WI38 (cell line): ENCODE data around the gene ATXN10.

Experiments used
- H3K4me3 ChIP-seq: 2 replicates; pipeline ENCODE4 v1.5.1; 2011; ENCODE audit warnings: low read depth, mild to moderate bottlenecking, control low read depth, low read length
- TF ChIP-seq, protein P1 (sequence below): IDR thresholded peaks from 2 replicates; pipeline ENCODE4 v1.5.1; 2012; ENCODE audit warnings: low read depth, mild to moderate bottlenecking, control low read depth, low read length

The ATXN10 gene

GRCh38 chr22:45889093-45889538 is 217.5 kb downstream of the ATXN10 start:
- TF ChIP-seq, protein P1, sequence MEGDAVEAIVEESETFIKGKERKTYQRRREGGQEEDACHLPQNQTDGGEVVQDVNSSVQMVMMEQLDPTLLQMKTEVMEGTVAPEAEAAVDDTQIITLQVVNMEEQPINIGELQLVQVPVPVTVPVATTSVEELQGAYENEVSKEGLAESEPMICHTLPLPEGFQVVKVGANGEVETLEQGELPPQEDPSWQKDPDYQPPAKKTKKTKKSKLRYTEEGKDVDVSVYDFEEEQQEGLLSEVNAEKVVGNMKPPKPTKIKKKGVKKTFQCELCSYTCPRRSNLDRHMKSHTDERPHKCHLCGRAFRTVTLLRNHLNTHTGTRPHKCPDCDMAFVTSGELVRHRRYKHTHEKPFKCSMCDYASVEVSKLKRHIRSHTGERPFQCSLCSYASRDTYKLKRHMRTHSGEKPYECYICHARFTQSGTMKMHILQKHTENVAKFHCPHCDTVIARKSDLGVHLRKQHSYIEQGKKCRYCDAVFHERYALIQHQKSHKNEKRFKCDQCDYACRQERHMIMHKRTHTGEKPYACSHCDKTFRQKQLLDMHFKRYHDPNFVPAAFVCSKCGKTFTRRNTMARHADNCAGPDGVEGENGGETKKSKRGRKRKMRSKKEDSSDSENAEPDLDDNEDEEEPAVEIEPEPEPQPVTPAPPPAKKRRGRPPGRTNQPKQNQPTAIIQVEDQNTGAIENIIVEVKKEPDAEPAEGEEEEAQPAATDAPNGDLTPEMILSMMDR: no peak
- H3K4me3 ChIP-seq: no peak overlapping the region

DNA sequence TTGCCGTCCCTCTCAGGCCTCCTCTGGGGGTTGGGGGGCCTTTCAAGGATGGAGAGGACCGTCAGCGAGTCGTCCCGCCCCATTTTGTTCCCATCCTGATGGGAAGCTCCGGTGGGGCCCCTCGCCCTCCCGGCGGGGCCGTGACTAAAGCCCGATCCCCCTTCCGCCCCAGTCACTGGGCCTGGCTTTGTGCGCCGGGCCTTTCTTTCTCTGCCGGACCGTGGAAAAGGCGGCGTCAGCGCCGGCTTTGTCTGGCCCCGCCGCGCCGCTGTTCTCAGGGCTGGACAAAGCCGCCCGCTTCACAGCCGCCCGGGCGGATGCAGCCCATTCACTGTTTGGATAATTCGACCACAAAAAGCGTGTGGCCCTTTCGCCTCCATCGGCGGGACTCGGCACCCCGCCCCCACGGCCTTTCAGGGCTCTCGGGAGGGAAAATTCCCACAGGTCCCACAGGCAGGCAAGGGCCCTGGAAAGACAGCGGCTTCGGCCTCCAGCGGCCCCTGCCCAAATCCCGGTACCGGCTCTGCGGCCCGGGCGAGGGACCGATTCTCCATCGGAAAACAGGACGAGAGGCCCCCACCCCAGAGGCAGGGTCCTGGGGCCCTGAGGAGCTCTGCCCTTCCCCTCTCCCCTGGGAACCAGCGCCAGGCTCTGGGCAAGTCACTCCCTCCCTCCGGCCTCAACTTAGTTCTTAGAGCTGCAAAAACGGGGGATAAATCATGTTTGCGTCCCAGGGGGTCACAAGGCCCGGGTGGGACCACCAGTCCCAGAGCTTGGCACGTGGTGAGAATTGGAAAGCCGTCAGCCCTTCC is 218.1 kb downstream of the ATXN10 start:
- TF ChIP-seq, protein P1: no peak
- H3K4me3 ChIP-seq: 0 out of 2 replicates have a peak overlapping the region, but pooled peaks have one; percentile 14

DNA sequence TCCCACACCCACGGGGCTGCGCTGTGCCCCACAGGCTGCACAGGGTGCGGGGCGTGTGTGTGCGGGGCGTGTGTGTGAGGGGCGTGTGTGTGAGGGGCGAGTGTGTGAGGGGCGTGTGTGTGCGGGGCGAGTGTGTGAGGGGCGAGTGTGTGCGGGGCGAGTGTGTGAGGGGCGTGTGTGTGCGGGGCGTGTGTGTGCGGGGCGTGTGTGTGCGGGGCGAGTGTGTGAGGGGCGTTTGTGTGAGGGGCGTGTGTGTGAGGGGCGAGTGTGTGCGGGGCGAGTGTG is 218.7 kb downstream of the ATXN10 start:
- no peak overlapping the region for H3K4me3 ChIP-seq
- TF ChIP-seq, protein P1: no peak

- TF ChIP-seq, protein P1: no peak
- H3K4me3 ChIP-seq: no peak overlapping the region
Observed at GRCh38 chr22:45891021-45891421, 219.4 kb downstream of the ATXN10 start.

- no peak overlapping the region for H3K4me3 ChIP-seq
- TF ChIP-seq, protein P1: no peak
Observed at GRCh38 chr22:45891471-45891995, 219.9 kb downstream of the ATXN10 start.

DNA sequence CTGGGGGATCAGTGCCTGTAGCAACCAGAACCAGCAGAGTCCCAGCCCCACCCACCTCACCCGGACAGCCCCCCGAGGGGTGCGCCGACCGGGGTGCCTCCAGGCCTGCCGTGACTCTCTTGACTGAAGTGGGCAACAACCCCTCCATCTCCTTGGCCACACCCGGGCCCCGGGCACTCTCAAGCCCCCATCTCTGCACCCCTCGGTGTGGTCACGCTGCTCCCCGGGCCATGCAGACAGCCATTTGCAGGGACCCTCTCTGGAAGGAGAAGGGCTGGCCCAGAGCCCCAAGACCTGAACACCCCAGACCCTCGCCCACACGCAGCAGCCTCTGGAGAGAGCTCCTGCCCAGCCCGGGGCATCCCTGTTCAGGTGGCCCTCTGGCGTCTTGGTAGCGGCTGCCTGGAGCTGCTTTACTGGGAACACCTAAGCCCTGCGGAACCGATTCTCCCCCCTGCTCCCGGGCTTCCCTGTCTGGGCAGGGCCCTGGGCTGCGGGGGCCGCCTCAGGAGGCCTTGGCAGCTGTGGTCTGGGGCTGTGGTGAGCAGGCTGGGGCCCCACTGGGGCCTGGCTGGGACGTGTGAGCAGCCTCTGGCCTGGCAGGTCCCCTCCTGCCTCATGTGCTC is 220.5 kb downstream of the ATXN10 start:
- TF ChIP-seq, protein P1: no peak
- no peak overlapping the region for H3K4me3 ChIP-seq

DNA sequence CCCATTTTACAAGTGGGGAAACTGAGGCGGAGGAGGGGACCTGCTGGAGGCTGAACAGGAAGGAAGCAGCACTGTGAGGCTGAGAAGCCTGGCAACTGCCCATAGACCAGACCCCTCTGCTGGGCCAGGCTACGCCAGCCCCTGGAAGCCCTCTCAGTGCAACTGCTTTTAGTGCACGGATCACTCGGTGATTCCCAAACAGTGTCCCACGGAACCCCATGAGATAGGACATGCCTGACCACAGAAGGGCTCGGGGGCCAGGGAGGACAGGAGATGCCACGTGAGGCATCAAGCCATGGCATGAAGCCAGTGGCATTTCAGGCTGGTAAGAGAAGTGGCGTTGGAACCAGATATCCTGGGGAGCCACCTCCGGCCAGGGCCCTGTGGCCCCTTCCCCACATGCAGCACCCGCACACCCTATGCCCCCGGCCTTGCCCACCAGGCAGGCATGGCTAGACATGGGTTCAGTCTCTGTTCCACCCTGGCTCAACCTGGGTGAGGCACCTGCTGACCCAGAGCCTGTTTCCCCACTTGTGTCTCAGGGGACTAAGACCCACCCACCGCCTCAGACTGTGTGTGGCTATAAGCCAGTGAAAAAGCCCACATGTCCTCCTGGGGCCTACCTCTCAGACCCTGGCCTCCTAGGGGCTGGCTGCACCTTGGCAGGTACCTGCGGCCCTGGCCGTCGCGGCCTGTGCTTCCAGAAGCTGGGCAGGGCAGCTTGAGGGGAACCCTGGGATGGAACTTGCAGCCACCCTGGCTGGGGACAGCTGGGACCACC is 221.2 kb downstream of the ATXN10 start:
- no peak overlapping the region for H3K4me3 ChIP-seq
- TF ChIP-seq, protein P1: no peak
